HCT116 (cell line): ENCODE measurements around the gene TMEM38B. TPM values are rescaled to one million over a fixed set of nuclear protein-coding genes. Genes with fewer than 3 reads are reported as not detected.

Experiments used
- ATAC-seq: fragments of 200-7000 bp; cut with Tn5 transposase; 2 replicates; pipeline ENCODE4 v1.9.1; 2020; ENCODE audit warnings: mild to moderate bottlenecking, moderate library complexity
- BruUV-seq: library from RNA; stranded (reverse); fragments of 400-500 nt; replicated peaks from 2 replicates; lab custom pipeline; 2021; lab: Mats Ljungman, UMichigan
- CTCF ChIA-PET: fragments of 300-600 bp; sonication (Branson Sonifier 250); formaldehyde crosslinking; loops from one replicate; lab custom pipeline; 2021; ENCODE audit warnings: antibody characterized with exemption; lab: Charles Lee
- POLR2A ChIA-PET: fragments of 300-600, 350-600 bp; sonication (Branson Sonifier 250); formaldehyde crosslinking; loops from one replicate; lab custom pipeline; 2021; ENCODE audit warnings: antibody characterized with exemption; lab: Charles Lee
- RAD21 ChIA-PET, 2 experiments: fragments of 300-600 bp; sonication (Branson Sonifier 250); formaldehyde crosslinking; loops; one replicate each; lab custom pipeline; 2023; ENCODE audit warnings: low total read pairs in 2 of 2; ENCODE audit not compliant: uncharacterized antibody in 2 of 2, unreplicated experiment in 2 of 2, low non-redundant PET in 1 of 2; lab: Charles Lee
- DNase-seq: peaks from one replicate; pipeline ENCODE4 v3.0.0-alpha.2; 2010; ENCODE audit warnings: low read depth, low spot score
- H2AFZ ChIP-seq: fragments of 200-600 bp; shearing (Covaris generic), sonication (generic); 2 replicates; pipeline ENCODE4 v1.6.1; 2017; ENCODE audit warnings: low read depth, mixed run types, mixed read lengths, antibody characterized with exemption, low read length; ENCODE audit not compliant: poor library complexity, severe bottlenecking
- H3K27ac ChIP-seq: 2 replicates; pipeline ENCODE4 v1.5.1; 2012; ENCODE audit warnings: low read depth, low read length
- H3K27me3 ChIP-seq: fragments of 200-600 bp; sonication (generic); 2 replicates; pipeline ENCODE4 v1.6.1; 2016; ENCODE audit warnings: mixed run types, low read length, mixed read lengths; ENCODE audit not compliant: insufficient read depth
- H3K36me3 ChIP-seq, 2 experiments: fragments of 200-500 bp in 1 of 2; fragments of 200-600 bp in 1 of 2; sonication (Bioruptor generic) in 1 of 2; sonication (generic) in 1 of 2; 2 replicates each; pipeline versions ENCODE4 v1.5.1 to v1.6.1; 2014 to 2016; ENCODE audit warnings: low read length in 2 of 2, inconsistent platforms in 1 of 2, mixed read lengths in 1 of 2, mixed run types in 1 of 2; ENCODE audit not compliant: insufficient read depth in 2 of 2, control insufficient read depth in 1 of 2
- H3K4me1 ChIP-seq, 2 experiments: fragments of 200-600 bp in 1 of 2; sonication (generic) in 1 of 2; 2 replicates each; pipeline versions ENCODE4 v1.5.1 to v1.6.1; 2012 to 2017; ENCODE audit warnings: low read length in 2 of 2, inconsistent platforms in 1 of 2, mild to moderate bottlenecking in 1 of 2, mixed read lengths in 1 of 2, mixed run types in 1 of 2, moderate library complexity in 1 of 2; ENCODE audit not compliant: insufficient read depth in 2 of 2, control insufficient read depth in 1 of 2
- H3K4me2 ChIP-seq: fragments of 200-600 bp; sonication (generic); 2 replicates; pipeline ENCODE4 v1.6.1; 2017; ENCODE audit warnings: mixed run types, low read length, mixed read lengths
- H3K4me3 ChIP-seq, 2 experiments: fragments of 200-600 bp in 1 of 2; sonication (generic) in 1 of 2; replicated peaks in 1 of 2; 2 replicates each; pipeline ENCODE4 v1.5.1; 2011 to 2016; ENCODE audit warnings: low read length in 2 of 2, control low read depth in 1 of 2, low read depth in 1 of 2, mild to moderate bottlenecking in 1 of 2, mixed read lengths in 1 of 2, mixed run types in 1 of 2
- H3K79me2 ChIP-seq: fragments of 200-600 bp; sonication (generic); 2 replicates; pipeline ENCODE4 v1.6.1; 2017; ENCODE audit warnings: mild to moderate bottlenecking, mixed run types, low read length, moderate library complexity, mixed read lengths; ENCODE audit not compliant: insufficient read depth
- H3K9ac ChIP-seq: fragments of 200-600 bp; sonication (generic); 2 replicates; pipeline ENCODE4 v1.6.1; 2016; ENCODE audit warnings: low read length, mixed read lengths
- H3K9me2 ChIP-seq: fragments of 200-600 bp; sonication (generic), shearing (Covaris generic); 2 replicates; pipeline ENCODE4 v1.6.1; 2017; ENCODE audit warnings: mixed run types, mild to moderate bottlenecking, moderate library complexity; ENCODE audit not compliant: insufficient read depth
- H3K9me3 ChIP-seq, 2 experiments: fragments of 200-500 bp in 1 of 2; fragments of 200-600 bp in 1 of 2; sonication (Bioruptor generic) in 1 of 2; sonication (generic) in 1 of 2; 2 replicates each; pipeline ENCODE4 v1.6.1; 2014 to 2017; ENCODE audit warnings: low read length in 2 of 2, mixed read lengths in 2 of 2, inconsistent platforms in 1 of 2, low read depth in 1 of 2, mild to moderate bottlenecking in 1 of 2, mixed run types in 1 of 2, moderate library complexity in 1 of 2; ENCODE audit not compliant: control insufficient read depth in 1 of 2, insufficient read depth in 1 of 2
- H4K20me1 ChIP-seq: fragments of 200-600 bp; sonication (generic), shearing (Covaris generic); 2 replicates; pipeline ENCODE4 v1.6.1; 2017; ENCODE audit warnings: mixed run types, mild to moderate bottlenecking, moderate library complexity; ENCODE audit not compliant: insufficient read depth
- CBX3 ChIP-seq: IDR thresholded peaks from 2 replicates; pipeline ENCODE4 v1.6.1; 2012; ENCODE audit warnings: low read depth
- EZH2phosphoT487 ChIP-seq: fragments of 200-600 bp; IDR thresholded peaks from 2 replicates; pipeline ENCODE4 v1.6.1; 2018; ENCODE audit warnings: antibody characterized with exemption, borderline replicate concordance
- JUND ChIP-seq: IDR thresholded peaks from 2 replicates; pipeline ENCODE4 v1.6.1; 2012
- POLR2AphosphoS5 ChIP-seq: IDR thresholded peaks from 2 replicates; pipeline ENCODE4 v1.6.1; 2011; ENCODE audit warnings: mild to moderate bottlenecking, low read depth, low read length, moderate library complexity
- RAD21 ChIP-seq: IDR thresholded peaks from 2 replicates; pipeline ENCODE4 v1.6.1; 2012; ENCODE audit warnings: low read depth, mild to moderate bottlenecking
- SIN3A ChIP-seq: IDR thresholded peaks from 2 replicates; pipeline ENCODE4 v1.6.1; 2012; ENCODE audit warnings: low read depth
- SRF ChIP-seq: IDR thresholded peaks from 2 replicates; pipeline ENCODE4 v1.6.1; 2012; ENCODE audit warnings: low read depth
- YY1 ChIP-seq: IDR thresholded peaks from 2 replicates; pipeline ENCODE4 v1.6.1; 2011; ENCODE audit warnings: low read length, low read depth, moderate library complexity, mild to moderate bottlenecking; ENCODE audit not compliant: insufficient replicate concordance; ENCODE audit errors: extremely low read depth
- ZFX ChIP-seq: fragments of 450-650 bp; IDR thresholded peaks from 2 replicates; pipeline ENCODE4 v1.6.1; 2017
- ZNF274 ChIP-seq: fragments of 200-500 bp; sonication (Bioruptor generic); IDR thresholded peaks from 2 replicates; pipeline ENCODE4 v1.6.1; 2014; ENCODE audit warnings: mild to moderate bottlenecking, low read depth, low read length, inconsistent platforms
- intact Hi-C: fragments of 100-400 bp; cut with micrococcal nuclease; formaldehyde crosslinking; loops from 2 replicates; pipeline ENCODE4 v1.10.0; 2022
- total RNA-seq: library from RNA; stranded (reverse); gene quantifications from one replicate; pipeline ENCODE4 v1.2.1, GENCODE V29; 2021; ENCODE audit not compliant: unreplicated experiment
- TF ChIP-seq, protein P1 (sequence below): IDR thresholded peaks from 2 replicates; pipeline ENCODE4 v1.6.1; 2012; ENCODE audit warnings: low read depth
- TF ChIP-seq, protein P2 (sequence below): IDR thresholded peaks from 2 replicates; pipeline ENCODE4 v1.6.1; 2011; ENCODE audit warnings: mild to moderate bottlenecking, low read length, moderate library complexity; ENCODE audit not compliant: insufficient replicate concordance; ENCODE audit errors: extremely low read depth

TMEM38B gene
- total RNA-seq, 1 experiment from 2014 or later: 24.5 TPM

- no peaks in the 10 kb centered on the region for H3K4me1 ChIP-seq
- H3K36me3 ChIP-seq: no peaks in the 10 kb centered on the region
- RAD21 ChIA-PET: no interaction called here
- no peaks in the 10 kb centered on the region for H3K9me2 ChIP-seq
- H3K9ac ChIP-seq: no peak overlapping the region
- H2AFZ ChIP-seq: no peak overlapping the region
- no TSS peak for BruUV-seq
- H3K4me3 ChIP-seq: no peak overlapping the region
- no peaks in the 10 kb centered on the region for H3K27me3 ChIP-seq
- no peaks in the 10 kb centered on the region for H4K20me1 ChIP-seq
- no peaks in the 10 kb centered on the region for H3K79me2 ChIP-seq
- no peak overlapping the region for H3K4me2 ChIP-seq
- TF ChIP-seq SRF: no peak
- TF ChIP-seq JUND: no peak
- TF ChIP-seq POLR2AphosphoS5: no peak
- no peak for TF ChIP-seq ZNF274
- TF ChIP-seq ZFX: no peak
- no peak for TF ChIP-seq SIN3A
- no peak for TF ChIP-seq RAD21
- TF ChIP-seq EZH2phosphoT487: no peak
- TF ChIP-seq, protein P1, sequence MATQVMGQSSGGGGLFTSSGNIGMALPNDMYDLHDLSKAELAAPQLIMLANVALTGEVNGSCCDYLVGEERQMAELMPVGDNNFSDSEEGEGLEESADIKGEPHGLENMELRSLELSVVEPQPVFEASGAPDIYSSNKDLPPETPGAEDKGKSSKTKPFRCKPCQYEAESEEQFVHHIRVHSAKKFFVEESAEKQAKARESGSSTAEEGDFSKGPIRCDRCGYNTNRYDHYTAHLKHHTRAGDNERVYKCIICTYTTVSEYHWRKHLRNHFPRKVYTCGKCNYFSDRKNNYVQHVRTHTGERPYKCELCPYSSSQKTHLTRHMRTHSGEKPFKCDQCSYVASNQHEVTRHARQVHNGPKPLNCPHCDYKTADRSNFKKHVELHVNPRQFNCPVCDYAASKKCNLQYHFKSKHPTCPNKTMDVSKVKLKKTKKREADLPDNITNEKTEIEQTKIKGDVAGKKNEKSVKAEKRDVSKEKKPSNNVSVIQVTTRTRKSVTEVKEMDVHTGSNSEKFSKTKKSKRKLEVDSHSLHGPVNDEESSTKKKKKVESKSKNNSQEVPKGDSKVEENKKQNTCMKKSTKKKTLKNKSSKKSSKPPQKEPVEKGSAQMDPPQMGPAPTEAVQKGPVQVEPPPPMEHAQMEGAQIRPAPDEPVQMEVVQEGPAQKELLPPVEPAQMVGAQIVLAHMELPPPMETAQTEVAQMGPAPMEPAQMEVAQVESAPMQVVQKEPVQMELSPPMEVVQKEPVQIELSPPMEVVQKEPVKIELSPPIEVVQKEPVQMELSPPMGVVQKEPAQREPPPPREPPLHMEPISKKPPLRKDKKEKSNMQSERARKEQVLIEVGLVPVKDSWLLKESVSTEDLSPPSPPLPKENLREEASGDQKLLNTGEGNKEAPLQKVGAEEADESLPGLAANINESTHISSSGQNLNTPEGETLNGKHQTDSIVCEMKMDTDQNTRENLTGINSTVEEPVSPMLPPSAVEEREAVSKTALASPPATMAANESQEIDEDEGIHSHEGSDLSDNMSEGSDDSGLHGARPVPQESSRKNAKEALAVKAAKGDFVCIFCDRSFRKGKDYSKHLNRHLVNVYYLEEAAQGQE: no peak
- TF ChIP-seq YY1: no peak
- TF ChIP-seq, protein P2, sequence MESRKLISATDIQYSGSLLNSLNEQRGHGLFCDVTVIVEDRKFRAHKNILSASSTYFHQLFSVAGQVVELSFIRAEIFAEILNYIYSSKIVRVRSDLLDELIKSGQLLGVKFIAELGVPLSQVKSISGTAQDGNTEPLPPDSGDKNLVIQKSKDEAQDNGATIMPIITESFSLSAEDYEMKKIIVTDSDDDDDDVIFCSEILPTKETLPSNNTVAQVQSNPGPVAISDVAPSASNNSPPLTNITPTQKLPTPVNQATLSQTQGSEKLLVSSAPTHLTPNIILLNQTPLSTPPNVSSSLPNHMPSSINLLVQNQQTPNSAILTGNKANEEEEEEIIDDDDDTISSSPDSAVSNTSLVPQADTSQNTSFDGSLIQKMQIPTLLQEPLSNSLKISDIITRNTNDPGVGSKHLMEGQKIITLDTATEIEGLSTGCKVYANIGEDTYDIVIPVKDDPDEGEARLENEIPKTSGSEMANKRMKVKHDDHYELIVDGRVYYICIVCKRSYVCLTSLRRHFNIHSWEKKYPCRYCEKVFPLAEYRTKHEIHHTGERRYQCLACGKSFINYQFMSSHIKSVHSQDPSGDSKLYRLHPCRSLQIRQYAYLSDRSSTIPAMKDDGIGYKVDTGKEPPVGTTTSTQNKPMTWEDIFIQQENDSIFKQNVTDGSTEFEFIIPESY: no peak
- no peak for TF ChIP-seq CBX3
- H3K27ac ChIP-seq: no peak overlapping the region
- DNase-seq: no peak
- CTCF ChIA-PET: no interaction called here
- POLR2A ChIA-PET: no interaction called here
- intact Hi-C loops: no loop called here
- no peak for ATAC-seq
- no peaks in the 10 kb centered on the region; a peak in 1 of 4 replicates for H3K9me3 ChIP-seq
Measured at GRCh38 chr9:105816981-105817380, 122.6 kb downstream of the TMEM38B start.
